Panc1 (cell line): Measurements from ENCODE around the gene CDH12. TPM values are rescaled to one million over a fixed set of nuclear protein-coding genes. Genes with fewer than 3 reads are reported as not detected.

Experiments
- ATAC-seq: fragments of 200-7000 bp; cut with Tn5 transposase; 2 replicates; pipeline ENCODE4 v1.9.1; 2020; ENCODE audit warnings: mild to moderate bottlenecking, moderate library complexity
- BruUV-seq: library from RNA; stranded (reverse); fragments of 400-500 nt; replicated peaks from 2 replicates; lab custom pipeline; 2021; lab: Mats Ljungman, UMichigan
- CTCF ChIA-PET: fragments of 300-600 bp; sonication (Branson Sonifier 250); formaldehyde crosslinking; loops from one replicate; lab custom pipeline; 2022; ENCODE audit warnings: antibody characterized with exemption; lab: Charles Lee
- POLR2A ChIA-PET: fragments of 300-600 bp; sonication (Branson Sonifier 250); formaldehyde crosslinking; loops from one replicate; lab custom pipeline; 2022; ENCODE audit warnings: antibody characterized with exemption; lab: Charles Lee
- DNase-seq: peaks from one replicate; pipeline ENCODE4 v3.0.0-alpha.2; 2010; ENCODE audit warnings: low read depth, low spot score
- H3K27ac ChIP-seq: 2 replicates; pipeline ENCODE4 v1.5.1; 2011; ENCODE audit warnings: mild to moderate bottlenecking, low read length, inconsistent platforms
- H3K27me3 ChIP-seq: fragments of 200-500 bp; sonication (Bioruptor generic); 2 replicates; pipeline ENCODE4 v1.6.0; 2014; ENCODE audit warnings: low read length, inconsistent platforms; ENCODE audit not compliant: control insufficient read depth, insufficient read depth
- H3K36me3 ChIP-seq: fragments of 200-500 bp; sonication (Bioruptor generic); 2 replicates; pipeline ENCODE4 v1.5.1; 2014; ENCODE audit warnings: inconsistent platforms, mild to moderate bottlenecking, low read length, moderate library complexity; ENCODE audit not compliant: control insufficient read depth, insufficient read depth
- H3K4me1 ChIP-seq: 2 replicates; pipeline ENCODE4 v1.5.1; 2011; ENCODE audit warnings: inconsistent platforms, mild to moderate bottlenecking, low read length, moderate library complexity; ENCODE audit not compliant: control insufficient read depth, insufficient read depth
- H3K4me3 ChIP-seq, 2 experiments: 2 replicates each; pipeline ENCODE4 v1.5.1; 2011 to 2012; ENCODE audit warnings: low read depth in 2 of 2, low read length in 2 of 2, mild to moderate bottlenecking in 2 of 2, inconsistent platforms in 1 of 2, moderate library complexity in 1 of 2
- H3K9me3 ChIP-seq: fragments of 200-500 bp; sonication (Bioruptor generic); 2 replicates; pipeline ENCODE4 v1.5.1; 2014; ENCODE audit warnings: low read depth, mild to moderate bottlenecking, inconsistent platforms, low read length, moderate library complexity; ENCODE audit not compliant: control insufficient read depth, insufficient read depth
- POLR2AphosphoS5 ChIP-seq: IDR thresholded peaks from 2 replicates; pipeline ENCODE4 v1.6.1; 2012; ENCODE audit warnings: mild to moderate bottlenecking, low read depth, low read length, moderate library complexity
- SIN3A ChIP-seq: IDR thresholded peaks from 2 replicates; pipeline ENCODE4 v1.6.1; 2012; ENCODE audit warnings: low read depth, mild to moderate bottlenecking, low read length, moderate library complexity, borderline replicate concordance; ENCODE audit not compliant: insufficient read depth
- TCF7L2 ChIP-seq: IDR thresholded peaks from 2 replicates; pipeline ENCODE4 v1.6.1; 2011; ENCODE audit warnings: mild to moderate bottlenecking, low read depth, low read length, inconsistent platforms
- in situ Hi-C: cut with HindIII; loops from 2 replicates; pipeline ENCODE4 v1.10.0; 2016; ENCODE audit warnings: low sequenced_read_pairs, low pct_unique_long_range_greater_than_20kb
- intact Hi-C: fragments of 100-400 bp; cut with micrococcal nuclease; formaldehyde crosslinking; loops from one replicate; pipeline ENCODE4 v1.10.0; 2022; ENCODE audit not compliant: unreplicated experiment
- total RNA-seq: library from RNA; stranded (reverse); gene quantifications from one replicate; pipeline ENCODE4 v1.2.1, GENCODE V29; 2021; ENCODE audit not compliant: unreplicated experiment
- TF ChIP-seq, protein P1 (sequence below): fragments of 450-650 bp; IDR thresholded peaks from 2 replicates; pipeline ENCODE4 v1.5.1; 2017; ENCODE audit warnings: mild to moderate bottlenecking
- TF ChIP-seq, protein P2 (sequence below), 2 experiments: IDR thresholded peaks; 2 replicates each; pipeline ENCODE4 v1.6.1; 2011 to 2012; ENCODE audit warnings: low read depth in 2 of 2, control low read depth in 1 of 2, low read length in 1 of 2, mild to moderate bottlenecking in 1 of 2, moderate library complexity in 1 of 2; ENCODE audit not compliant: insufficient read depth in 1 of 2

The CDH12 gene
- total RNA-seq, 1 experiment from 2014 or later = not detected

DNA sequence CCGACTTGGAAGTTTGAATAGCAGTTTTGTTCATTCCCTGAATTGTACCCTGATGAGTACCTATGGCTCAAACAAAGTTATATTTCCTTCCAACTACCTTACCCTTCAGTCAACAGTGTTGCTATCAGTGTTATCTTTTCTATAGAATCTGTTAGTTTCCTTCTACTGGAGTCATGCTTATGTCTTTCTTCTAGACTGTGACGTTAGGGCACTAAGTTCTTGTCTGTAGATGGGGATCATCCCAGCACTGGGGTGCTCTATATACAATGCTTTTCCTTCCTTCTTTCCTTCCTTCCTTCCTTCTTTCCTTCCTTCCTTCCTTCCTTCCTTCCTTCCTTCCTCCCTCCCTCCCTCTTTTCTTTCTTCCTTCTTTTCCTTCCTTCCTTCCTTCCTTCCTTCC lies 973.0 kb downstream of the CDH12 start:
- DNase-seq (no peak), ATAC-seq (no peak)
- H3K4me3 ChIP-seq = no peak overlapping the region
- H3K27ac ChIP-seq = no peak overlapping the region
- no peaks in the 10 kb centered on the region for H3K27me3 ChIP-seq
- in situ Hi-C loops = no loop called here
- H3K36me3 ChIP-seq = no peaks in the 10 kb centered on the region
- POLR2A ChIA-PET = no interaction called here
- CTCF ChIA-PET = no interaction called here
- H3K4me1 ChIP-seq = no peaks in the 10 kb centered on the region
- BruUV-seq = no TSS peak
- TF ChIP-seq, protein P1, sequence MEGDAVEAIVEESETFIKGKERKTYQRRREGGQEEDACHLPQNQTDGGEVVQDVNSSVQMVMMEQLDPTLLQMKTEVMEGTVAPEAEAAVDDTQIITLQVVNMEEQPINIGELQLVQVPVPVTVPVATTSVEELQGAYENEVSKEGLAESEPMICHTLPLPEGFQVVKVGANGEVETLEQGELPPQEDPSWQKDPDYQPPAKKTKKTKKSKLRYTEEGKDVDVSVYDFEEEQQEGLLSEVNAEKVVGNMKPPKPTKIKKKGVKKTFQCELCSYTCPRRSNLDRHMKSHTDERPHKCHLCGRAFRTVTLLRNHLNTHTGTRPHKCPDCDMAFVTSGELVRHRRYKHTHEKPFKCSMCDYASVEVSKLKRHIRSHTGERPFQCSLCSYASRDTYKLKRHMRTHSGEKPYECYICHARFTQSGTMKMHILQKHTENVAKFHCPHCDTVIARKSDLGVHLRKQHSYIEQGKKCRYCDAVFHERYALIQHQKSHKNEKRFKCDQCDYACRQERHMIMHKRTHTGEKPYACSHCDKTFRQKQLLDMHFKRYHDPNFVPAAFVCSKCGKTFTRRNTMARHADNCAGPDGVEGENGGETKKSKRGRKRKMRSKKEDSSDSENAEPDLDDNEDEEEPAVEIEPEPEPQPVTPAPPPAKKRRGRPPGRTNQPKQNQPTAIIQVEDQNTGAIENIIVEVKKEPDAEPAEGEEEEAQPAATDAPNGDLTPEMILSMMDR = no peak
- TF ChIP-seq TCF7L2 (no peak), SIN3A (no peak), POLR2AphosphoS5 (no peak)
- TF ChIP-seq, protein P2, sequence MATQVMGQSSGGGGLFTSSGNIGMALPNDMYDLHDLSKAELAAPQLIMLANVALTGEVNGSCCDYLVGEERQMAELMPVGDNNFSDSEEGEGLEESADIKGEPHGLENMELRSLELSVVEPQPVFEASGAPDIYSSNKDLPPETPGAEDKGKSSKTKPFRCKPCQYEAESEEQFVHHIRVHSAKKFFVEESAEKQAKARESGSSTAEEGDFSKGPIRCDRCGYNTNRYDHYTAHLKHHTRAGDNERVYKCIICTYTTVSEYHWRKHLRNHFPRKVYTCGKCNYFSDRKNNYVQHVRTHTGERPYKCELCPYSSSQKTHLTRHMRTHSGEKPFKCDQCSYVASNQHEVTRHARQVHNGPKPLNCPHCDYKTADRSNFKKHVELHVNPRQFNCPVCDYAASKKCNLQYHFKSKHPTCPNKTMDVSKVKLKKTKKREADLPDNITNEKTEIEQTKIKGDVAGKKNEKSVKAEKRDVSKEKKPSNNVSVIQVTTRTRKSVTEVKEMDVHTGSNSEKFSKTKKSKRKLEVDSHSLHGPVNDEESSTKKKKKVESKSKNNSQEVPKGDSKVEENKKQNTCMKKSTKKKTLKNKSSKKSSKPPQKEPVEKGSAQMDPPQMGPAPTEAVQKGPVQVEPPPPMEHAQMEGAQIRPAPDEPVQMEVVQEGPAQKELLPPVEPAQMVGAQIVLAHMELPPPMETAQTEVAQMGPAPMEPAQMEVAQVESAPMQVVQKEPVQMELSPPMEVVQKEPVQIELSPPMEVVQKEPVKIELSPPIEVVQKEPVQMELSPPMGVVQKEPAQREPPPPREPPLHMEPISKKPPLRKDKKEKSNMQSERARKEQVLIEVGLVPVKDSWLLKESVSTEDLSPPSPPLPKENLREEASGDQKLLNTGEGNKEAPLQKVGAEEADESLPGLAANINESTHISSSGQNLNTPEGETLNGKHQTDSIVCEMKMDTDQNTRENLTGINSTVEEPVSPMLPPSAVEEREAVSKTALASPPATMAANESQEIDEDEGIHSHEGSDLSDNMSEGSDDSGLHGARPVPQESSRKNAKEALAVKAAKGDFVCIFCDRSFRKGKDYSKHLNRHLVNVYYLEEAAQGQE (IDR thresholded peaks at IDR 0.05; ENCODE audit: insufficient read depth in 1 of 2, low read depth in 2 of 2, low read length in 1 of 2) = no peak
- no peaks in the 10 kb centered on the region for H3K9me3 ChIP-seq
- intact Hi-C loops = no loop called here

DNA sequence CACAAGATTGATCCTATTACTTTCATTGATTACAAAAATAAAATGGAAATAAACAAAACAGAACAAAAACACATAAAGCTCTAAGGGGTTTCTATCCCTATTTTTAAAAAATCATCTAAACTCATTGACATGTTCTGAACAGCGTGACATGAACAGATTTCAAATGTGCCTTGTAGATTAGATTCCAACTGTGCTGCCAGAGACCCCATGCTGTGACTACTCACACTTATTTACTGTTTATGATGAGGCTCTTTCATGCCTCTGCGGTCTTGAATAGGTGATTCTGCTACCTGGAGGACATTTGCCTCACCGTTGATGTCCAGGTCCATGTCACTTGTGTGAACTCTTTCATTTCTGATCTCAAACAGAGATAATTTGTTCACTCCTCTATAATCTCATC lies 990.2 kb downstream of the CDH12 start:
- in situ Hi-C loops (no loop called here), intact Hi-C loops (no loop called here)
- Histone ChIP-seq H3K4me1 (no peaks in the 10 kb centered on the region), H3K36me3 (no peaks in the 10 kb centered on the region; the same call in 1 of the 2 replicates), H3K9me3 (no peaks in the 10 kb centered on the region), H3K27me3 (no peaks in the 10 kb centered on the region), H3K27ac (no peak overlapping the region), H3K4me3 (no peak overlapping the region)
- ATAC-seq (no peak), DNase-seq (no peak)
- ChIA-PET CTCF (no interaction called here), POLR2A (no interaction called here)
- no peak for TF ChIP-seq POLR2AphosphoS5
- TF ChIP-seq, protein P1 = no peak
- TF ChIP-seq TCF7L2 = no peak
- TF ChIP-seq, protein P2 (IDR thresholded peaks at IDR 0.05; ENCODE audit: insufficient read depth in 1 of 2, low read depth in 2 of 2, low read length in 1 of 2) = no peak
- no peak for TF ChIP-seq SIN3A
- no TSS peak for BruUV-seq
